Trophoblast cell (in vitro differentiated cells and primary cell): Measurements from ENCODE around the gene TIMM23B.
"Not testable (repeated sequence)": the region's sequence is repeated elsewhere in the genome, so short reads cannot be mapped to it uniquely, and the experiment has no call there.

Experiments used
- DNase-seq, 2 donors: peaks; one replicate each; pipeline ENCODE4 v3.0.0-alpha.2; 2016
- H2AFZ ChIP-seq: 2 replicates; pipeline ENCODE4 v1.6.1; 2013; ENCODE audit warnings: low read length, moderate library complexity, mild to moderate bottlenecking; ENCODE audit not compliant: insufficient read depth, poor library complexity
- H2AK5ac ChIP-seq: 2 replicates; pipeline ENCODE4 v1.6.1; 2013; ENCODE audit warnings: mild to moderate bottlenecking, low read length
- H2BK120ac ChIP-seq: 2 replicates; pipeline ENCODE4 v1.6.1; 2013; ENCODE audit warnings: low read length, mild to moderate bottlenecking, moderate library complexity; ENCODE audit not compliant: insufficient read depth, poor library complexity
- H2BK12ac ChIP-seq: 2 replicates; pipeline ENCODE4 v1.6.1; 2013; ENCODE audit warnings: mild to moderate bottlenecking, low read length, moderate library complexity
- H2BK5ac ChIP-seq: 2 replicates; pipeline ENCODE4 v1.6.1; 2013; ENCODE audit warnings: low read length, low read depth, moderate library complexity, mild to moderate bottlenecking; ENCODE audit not compliant: poor library complexity
- H3K14ac ChIP-seq: 2 replicates; pipeline ENCODE4 v1.6.1; 2013; ENCODE audit warnings: mild to moderate bottlenecking, low read length
- H3K18ac ChIP-seq: 2 replicates; pipeline ENCODE4 v1.6.1; 2013; ENCODE audit warnings: mild to moderate bottlenecking, low read length
- H3K23ac ChIP-seq: 2 replicates; pipeline ENCODE4 v1.6.1; 2013; ENCODE audit warnings: low read length
- H3K27ac ChIP-seq: 2 replicates; pipeline ENCODE4 v1.5.1; 2013; ENCODE audit warnings: low read depth, mild to moderate bottlenecking, inconsistent platforms, low read length, moderate library complexity
- H3K27me3 ChIP-seq: 2 replicates; pipeline ENCODE4 v1.6.1; 2013; ENCODE audit warnings: inconsistent platforms, mild to moderate bottlenecking, low read length, moderate library complexity; ENCODE audit not compliant: insufficient read depth
- H3K36me3 ChIP-seq, 2 experiments: 1 replicate in 1 of 2; 2 replicates in 1 of 2; pipeline ENCODE4 v1.6.1; 2013; ENCODE audit warnings: low read length in 2 of 2, mild to moderate bottlenecking in 2 of 2, moderate library complexity in 1 of 2; ENCODE audit not compliant: insufficient read depth in 2 of 2, control insufficient read depth in 1 of 2
- H3K4ac ChIP-seq: 2 replicates; pipeline ENCODE4 v1.6.1; 2013; ENCODE audit warnings: low read depth, mild to moderate bottlenecking, low read length, moderate library complexity
- H3K4me1 ChIP-seq, 2 experiments: 1 replicate in 1 of 2; 2 replicates in 1 of 2; pipeline ENCODE4 v1.6.1; 2013; ENCODE audit warnings: low read length in 2 of 2, mild to moderate bottlenecking in 2 of 2, moderate library complexity in 1 of 2; ENCODE audit not compliant: insufficient read depth in 2 of 2, control insufficient read depth in 1 of 2
- H3K4me2 ChIP-seq: 2 replicates; pipeline ENCODE4 v1.6.1; 2013; ENCODE audit warnings: inconsistent platforms, mild to moderate bottlenecking, low read length, moderate library complexity
- H3K4me3 ChIP-seq: 2 replicates; pipeline ENCODE4 v1.5.1; 2013; ENCODE audit warnings: mild to moderate bottlenecking, low read depth, low read length, inconsistent platforms
- H3K79me1 ChIP-seq: one replicate; pipeline ENCODE4 v1.6.1; 2013; ENCODE audit warnings: low read length
- H3K79me2 ChIP-seq: 2 replicates; pipeline ENCODE4 v1.6.1; 2013; ENCODE audit warnings: low read length, mild to moderate bottlenecking; ENCODE audit not compliant: control insufficient read depth, insufficient read depth, poor library complexity
- H3K9ac ChIP-seq: 2 replicates; pipeline ENCODE4 v1.6.1; 2013; ENCODE audit warnings: mild to moderate bottlenecking, low read length
- H3K9me3 ChIP-seq: 2 replicates; pipeline ENCODE4 v1.6.1; 2013; ENCODE audit warnings: low read depth, mild to moderate bottlenecking, control low read depth, inconsistent platforms, low read length; ENCODE audit not compliant: insufficient read depth
- H4K12ac ChIP-seq: 2 replicates; pipeline ENCODE4 v1.6.1; 2013; ENCODE audit warnings: low read depth, mild to moderate bottlenecking, low read length, moderate library complexity
- H4K8ac ChIP-seq: 2 replicates; pipeline ENCODE4 v1.6.1; 2013; ENCODE audit warnings: low read depth, mild to moderate bottlenecking, low read length, moderate library complexity
- H4K91ac ChIP-seq: one replicate; pipeline ENCODE4 v1.6.1; 2013; ENCODE audit warnings: low read depth, mild to moderate bottlenecking, low read length, moderate library complexity
- WGBS: extraction: QIAGEN DNeasy Blood & Tissue Kit; methylation state at CpG from one replicate; pipeline ENCODE4 v1.1.7; 2013; ENCODE audit warnings: missing lambda C conversion rate; ENCODE audit not compliant: insufficient read length, insufficient coverage; ENCODE audit errors: extremely low coverage; 5-methylcytosine and 5-hydroxymethylcytosine counted together

The TIMM23B gene

DNA sequence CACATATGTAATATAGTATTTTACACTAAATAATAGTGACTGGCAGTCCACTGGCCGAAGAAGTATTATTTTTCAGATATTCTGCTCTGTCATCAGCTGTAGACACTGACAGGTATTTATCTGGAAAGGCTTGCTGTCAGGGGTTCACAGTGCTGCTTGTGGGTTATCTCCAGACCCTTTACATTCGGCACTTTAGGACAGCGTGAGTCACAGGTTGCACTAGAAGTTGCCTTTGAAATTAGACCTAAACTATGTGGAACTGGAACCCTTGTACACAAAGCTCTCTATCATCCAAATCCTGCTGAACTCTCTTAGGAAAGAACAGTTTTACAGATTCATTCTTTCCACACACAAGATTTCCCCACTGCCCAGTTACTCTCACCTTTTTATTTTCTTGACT lies 30.2 kb downstream of the TIMM23B start:
- H3K79me2 ChIP-seq, H4K91ac ChIP-seq, H3K4me1 ChIP-seq, H3K4ac ChIP-seq, H3K27me3 ChIP-seq, H3K9ac ChIP-seq, H2BK12ac ChIP-seq, H3K4me2 ChIP-seq, H3K18ac ChIP-seq, H3K9me3 ChIP-seq, DNase-seq, H4K12ac ChIP-seq, H2AFZ ChIP-seq, H2BK120ac ChIP-seq, H3K4me3 ChIP-seq, H2BK5ac ChIP-seq, H3K23ac ChIP-seq, H4K8ac ChIP-seq, H3K27ac ChIP-seq, H3K36me3 ChIP-seq, H3K79me1 ChIP-seq, H3K14ac ChIP-seq, H2AK5ac ChIP-seq: not testable (repeated sequence)
- no CpG with 5 or more reads among the region's 3 CpGs for WGBS

DNA sequence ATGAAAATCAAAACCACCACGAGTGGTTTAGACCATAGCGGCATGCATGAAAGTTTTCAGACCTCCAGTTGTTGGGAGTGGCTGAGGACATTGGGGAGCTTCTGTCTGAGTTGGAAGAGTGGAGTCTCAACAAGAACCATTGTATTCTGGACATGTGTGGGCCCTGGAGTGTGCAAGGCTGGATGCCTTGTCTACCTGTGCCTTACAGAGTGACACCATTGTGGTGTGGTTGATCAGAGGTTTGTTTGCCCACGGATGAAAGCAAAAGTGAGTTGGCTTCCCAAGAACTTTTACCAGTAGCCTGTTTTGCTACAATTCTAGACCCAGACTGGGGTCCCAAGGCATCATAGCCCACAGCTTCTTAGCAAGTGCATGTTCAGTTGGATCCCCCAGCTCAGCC lies 35.9 kb downstream of the TIMM23B start:
- not testable (repeated sequence) for H2AFZ ChIP-seq, H3K23ac ChIP-seq, H3K9ac ChIP-seq, H3K27me3 ChIP-seq, H3K14ac ChIP-seq, DNase-seq, H3K79me2 ChIP-seq, H2BK120ac ChIP-seq, H3K4me2 ChIP-seq, H3K79me1 ChIP-seq, H2BK5ac ChIP-seq, H3K4ac ChIP-seq, H2BK12ac ChIP-seq, H4K91ac ChIP-seq, H3K4me3 ChIP-seq, H3K18ac ChIP-seq, H3K36me3 ChIP-seq, H4K8ac ChIP-seq, H4K12ac ChIP-seq, H3K27ac ChIP-seq, H2AK5ac ChIP-seq, H3K9me3 ChIP-seq, H3K4me1 ChIP-seq
- WGBS = no CpG with 5 or more reads among the region's 3 CpGs

DNA sequence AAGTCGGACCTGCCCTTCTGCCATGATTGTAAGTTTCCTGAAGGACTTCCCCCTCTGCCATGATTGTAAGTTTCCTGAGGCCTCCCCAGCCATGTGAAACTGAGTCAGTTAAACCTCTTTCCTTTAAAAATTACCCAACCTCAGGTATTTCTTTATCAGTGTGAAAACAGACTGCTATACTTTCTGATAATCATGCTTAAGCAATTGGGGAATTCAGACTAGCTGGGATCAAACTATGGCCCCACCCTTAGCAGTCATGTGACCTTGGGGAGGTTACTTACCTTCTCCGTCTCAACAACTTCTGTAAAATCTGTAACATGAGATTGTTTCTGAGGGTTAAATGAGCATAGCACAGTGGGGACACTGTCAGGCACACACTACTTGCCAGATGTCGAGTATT lies 45.4 kb downstream of the TIMM23B start:
- H2AFZ ChIP-seq, H3K4me1 ChIP-seq, H3K23ac ChIP-seq, H2BK5ac ChIP-seq, H3K4me2 ChIP-seq, H4K8ac ChIP-seq, H3K79me2 ChIP-seq, H3K79me1 ChIP-seq, DNase-seq, H4K91ac ChIP-seq, H2BK120ac ChIP-seq, H3K36me3 ChIP-seq, H3K9me3 ChIP-seq, H3K27me3 ChIP-seq, H4K12ac ChIP-seq, H2BK12ac ChIP-seq, H2AK5ac ChIP-seq, H3K4ac ChIP-seq, H3K14ac ChIP-seq, H3K18ac ChIP-seq, H3K9ac ChIP-seq, H3K27ac ChIP-seq, H3K4me3 ChIP-seq: not testable (repeated sequence)
- WGBS = no CpG with 5 or more reads among the region's 3 CpGs

DNA sequence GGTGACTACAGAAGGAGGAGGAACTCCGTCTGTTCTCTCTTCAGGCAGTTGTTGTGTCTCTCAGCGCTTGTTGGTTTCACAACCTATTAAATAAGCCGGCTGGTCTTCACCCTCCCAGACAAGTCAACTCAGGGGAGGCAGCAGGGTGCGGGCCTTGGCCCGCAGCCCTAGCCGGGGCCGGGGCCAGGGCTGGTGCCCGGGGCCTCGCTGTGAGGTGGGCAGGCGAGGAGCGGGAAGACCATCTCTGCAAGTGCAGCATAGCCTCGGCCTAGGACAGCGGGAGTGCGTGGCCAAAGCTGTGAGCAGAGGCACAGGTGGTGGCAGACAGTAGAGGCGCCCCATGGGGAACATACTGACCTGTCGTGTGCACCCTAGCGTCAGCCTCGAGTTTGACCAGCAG lies 46.5 kb downstream of the TIMM23B start, which contains the start of gene AGAP6:
TSS of gene AGAP6 (plus strand) at position 31 of the 400 bp plus-strand sequence. CDS start at position 341, 310 bp downstream.
- H4K91ac ChIP-seq, H3K4me1 ChIP-seq, H3K18ac ChIP-seq, H3K79me2 ChIP-seq, H4K8ac ChIP-seq, H3K4me2 ChIP-seq, DNase-seq, H3K79me1 ChIP-seq, H3K9ac ChIP-seq, H2BK120ac ChIP-seq, H3K14ac ChIP-seq, H3K9me3 ChIP-seq, H3K4ac ChIP-seq, H3K27ac ChIP-seq, H3K27me3 ChIP-seq, H2BK5ac ChIP-seq, H2BK12ac ChIP-seq, H3K4me3 ChIP-seq, H4K12ac ChIP-seq, H2AK5ac ChIP-seq, H3K36me3 ChIP-seq, H2AFZ ChIP-seq, H3K23ac ChIP-seq: not testable (repeated sequence)
- no CpG with 5 or more reads among the region's 18 CpGs for WGBS
